ENCODE measurements around the gene HERPUD2.

- TF ChIP-seq CTCF (IDR thresholded peaks at IDR 0.05) (no peak), EZH2 (IDR thresholded peaks at IDR 0.05) (no peak)
These were observed 527 bp upstream of the HERPUD2 start for GRCh38 chr7:35695473-35695850.

All from neural progenitor cell (in vitro differentiated cells).